GM06990 (cell line): ENCODE data around the gene NPAS3.

Source experiments
- DNase-seq: peaks from one replicate; pipeline ENCODE4 v3.0.0-alpha.2; 2011; ENCODE audit not compliant: insufficient read length; ENCODE audit errors: extremely low read depth
- H3K27me3 ChIP-seq: replicated peaks from 2 replicates; pipeline ENCODE4 v1.6.0; 2011; ENCODE audit warnings: low read length; ENCODE audit not compliant: control insufficient read depth, insufficient read depth
- H3K36me3 ChIP-seq: 2 replicates; pipeline ENCODE4 v1.5.1; 2011; ENCODE audit warnings: low read length; ENCODE audit not compliant: control insufficient read depth, insufficient read depth
- H3K4me3 ChIP-seq: replicated peaks from 2 replicates; pipeline ENCODE4 v1.5.1; 2011; ENCODE audit warnings: low read depth, mild to moderate bottlenecking, control low read depth, low read length
- CTCF ChIP-seq: IDR thresholded peaks from 2 replicates; pipeline ENCODE4 v1.5.1; 2011; ENCODE audit warnings: low read length, control low read depth, mild to moderate bottlenecking, inconsistent platforms; ENCODE audit not compliant: insufficient read depth, poor library complexity, severe bottlenecking

Gene NPAS3

GRCh38 chr14:33776871-33777270 lies 838.2 kb downstream of the NPAS3 start:
- DNase-seq = no peak
- no peak overlapping the region for H3K4me3 ChIP-seq
- no peak for TF ChIP-seq CTCF
- no peaks in the 10 kb centered on the region for H3K27me3 ChIP-seq
- no peaks in the 10 kb centered on the region for H3K36me3 ChIP-seq

GRCh38 chr14:33777681-33778080 lies 839.0 kb downstream of the NPAS3 start:
- Histone ChIP-seq H3K4me3 (no peak overlapping the region), H3K27me3 (no peaks in the 10 kb centered on the region), H3K36me3 (no peaks in the 10 kb centered on the region)
- no peak for TF ChIP-seq CTCF
- no peak for DNase-seq

GRCh38 chr14:33780035-33780434 lies 841.4 kb downstream of the NPAS3 start:
- Histone ChIP-seq H3K27me3 (no peaks in the 10 kb centered on the region), H3K36me3 (no peaks in the 10 kb centered on the region), H3K4me3 (no peak overlapping the region)
- TF ChIP-seq CTCF = no peak
- no peak for DNase-seq

- H3K27me3 ChIP-seq = no peaks in the 10 kb centered on the region
- TF ChIP-seq CTCF = no peak
- no peak for DNase-seq
- no peak overlapping the region for H3K4me3 ChIP-seq
- no peaks in the 10 kb centered on the region for H3K36me3 ChIP-seq
Observed at GRCh38 chr14:33781236-33781635, 842.6 kb downstream of the NPAS3 start.

- H3K27me3 ChIP-seq = no peaks in the 10 kb centered on the region
- H3K36me3 ChIP-seq = no peaks in the 10 kb centered on the region
- TF ChIP-seq CTCF = no peak
- H3K4me3 ChIP-seq = no peak overlapping the region
- DNase-seq = no peak
Observed at GRCh38 chr14:33782923-33783322, 844.2 kb downstream of the NPAS3 start.

GRCh38 chr14:33786091-33786825 lies 847.6 kb downstream of the NPAS3 start:
- no peak overlapping the region for H3K4me3 ChIP-seq
- DNase-seq = no peak
- no peak for TF ChIP-seq CTCF
- no peaks in the 10 kb centered on the region for H3K36me3 ChIP-seq
- no peaks in the 10 kb centered on the region for H3K27me3 ChIP-seq
